A549 (cell line): Measurements from ENCODE around the gene SIDT1. TPM values are rescaled to one million over a fixed set of nuclear protein-coding genes. Genes with fewer than 3 reads are reported as not detected.

Source experiments
- ATAC-seq, 2 experiments: fragments of 200-7000 bp in 1 of 2; fragments of >200 bp in 1 of 2; cut with Nextera tagmentation in 1 of 2; cut with Tn5 transposase in 1 of 2; 3 replicates each; pipeline versions ENCODE4 v1.8.0 to v1.9.1; 2018 to 2020; ENCODE audit warnings: mild to moderate bottlenecking in 1 of 2, moderate library complexity in 1 of 2
- CTCF ChIA-PET: fragments of 300-600 bp; sonication (Branson Sonifier 250); formaldehyde crosslinking; extraction: SDS; loops from one replicate; lab custom pipeline; 2021; ENCODE audit warnings: antibody characterized with exemption, inconsistent platforms; lab: Yijun Ruan, JAX
- POLR2A ChIA-PET: fragments of 350-600 bp; formaldehyde crosslinking; extraction: SDS; loops from one replicate; lab custom pipeline; 2021; ENCODE audit warnings: antibody characterized with exemption, inconsistent platforms; lab: Yijun Ruan, JAX
- DNase-seq, 2 experiments: peaks; one replicate each; pipeline versions ENCODE4 v3.0.0 to v3.0.0-alpha.2; 2011 to 2016; ENCODE audit warnings: low read depth in 1 of 2, low spot score in 1 of 2
- FAIRE-seq: peaks from 2 replicates; lab custom pipeline; 2011; peaks lifted over from hg19 to GRCh38; lab: Jason Lieb, UNC
- H3K27ac ChIP-seq, 2 experiments: fragments of >200 bp; sonication (Bioruptor Twin); formaldehyde crosslinking; 3 replicates each; pipeline ENCODE4 v1.5.1; 2016 to 2017
- H3K4me1 ChIP-seq: fragments of >200 bp; sonication (Bioruptor Twin); formaldehyde crosslinking; 3 replicates; pipeline ENCODE4 v1.6.1; 2016
- H3K4me2 ChIP-seq: fragments of >200 bp; sonication (Bioruptor Twin); formaldehyde crosslinking; 3 replicates; pipeline ENCODE4 v1.6.1; 2016
- H3K4me3 ChIP-seq: fragments of >200 bp; sonication (Bioruptor Twin); formaldehyde crosslinking; 3 replicates; pipeline ENCODE4 v1.5.1; 2016
- H3K9me3 ChIP-seq: fragments of >200 bp; sonication (Bioruptor Twin); formaldehyde crosslinking; 3 replicates; pipeline ENCODE4 v1.6.1; 2016
- CBX8 ChIP-seq: fragments of 200-600 bp; sonication (generic); IDR thresholded peaks from 2 replicates; pipeline ENCODE4 v1.6.1; 2016
- CHD2 ChIP-seq: fragments of 150-350 bp; IDR thresholded peaks from 2 replicates; pipeline ENCODE4 v1.6.1; 2014; ENCODE audit warnings: low read length; ENCODE audit not compliant: partially characterized antibody
- FOXS1 ChIP-seq: fragments of 250-450 bp; sonication (Bioruptor Pico); IDR thresholded peaks from 2 replicates; pipeline ENCODE4 v1.5.0; 2020; ENCODE audit warnings: mild to moderate bottlenecking, moderate library complexity
- GATA3 ChIP-seq: IDR thresholded peaks from 2 replicates; pipeline ENCODE4 v1.6.1; 2012; ENCODE audit warnings: borderline replicate concordance
- HDAC2 ChIP-seq: fragments of 200-600 bp; sonication (generic); IDR thresholded peaks from 2 replicates; pipeline ENCODE4 v1.6.1; 2016
- HEYL ChIP-seq: fragments of 250-450 bp; sonication (Bioruptor Pico); IDR thresholded peaks from 2 replicates; pipeline ENCODE4 v1.8.0; 2021; ENCODE audit warnings: mild to moderate bottlenecking, moderate library complexity
- HOXB13 ChIP-seq: fragments of 250-450 bp; sonication (Bioruptor Pico); IDR thresholded peaks from 2 replicates; pipeline ENCODE4 v1.5.0; 2020; ENCODE audit warnings: low read depth, mild to moderate bottlenecking, moderate library complexity
- MAZ ChIP-seq: fragments of 150-350 bp; IDR thresholded peaks from 2 replicates; pipeline ENCODE4 v1.6.1; 2014; ENCODE audit warnings: antibody characterized with exemption, low read depth, low read length, borderline replicate concordance
- NPAS2 ChIP-seq: fragments of 250-450 bp; sonication (Bioruptor Pico); IDR thresholded peaks from 2 replicates; pipeline ENCODE4 v1.8.0; 2022; ENCODE audit warnings: mild to moderate bottlenecking, moderate library complexity, borderline replicate concordance
- NR3C1 ChIP-seq: fragments of >200 bp; sonication (Bioruptor Twin); formaldehyde crosslinking; IDR thresholded peaks from 3 replicates; pipeline ENCODE4 v1.6.1; 2017
- PHF8 ChIP-seq: fragments of 200-600 bp; sonication (generic); IDR thresholded peaks from 2 replicates; pipeline ENCODE4 v1.6.1; 2016; ENCODE audit warnings: low read depth, mild to moderate bottlenecking, antibody characterized with exemption, moderate library complexity, borderline replicate concordance
- POLR2A ChIP-seq: IDR thresholded peaks from 2 replicates; pipeline ENCODE4 v1.6.1; 2012; ENCODE audit warnings: mild to moderate bottlenecking, low read length
- RFX5 ChIP-seq: fragments of 450-650 bp; IDR thresholded peaks from 2 replicates; pipeline ENCODE4 v1.7.1; 2014; ENCODE audit warnings: antibody characterized with exemption, mild to moderate bottlenecking, moderate library complexity
- RNF2 ChIP-seq: fragments of 200-600 bp; sonication (generic); IDR thresholded peaks from 2 replicates; pipeline ENCODE4 v1.6.1; 2016; ENCODE audit warnings: low read depth, mild to moderate bottlenecking, antibody characterized with exemption, moderate library complexity, borderline replicate concordance
- SMC3 ChIP-seq: fragments of >200 bp; sonication (Bioruptor Twin); formaldehyde crosslinking; IDR thresholded peaks from 3 replicates; pipeline ENCODE4 v1.6.1; 2018; ENCODE audit warnings: inconsistent platforms
- TP53 ChIP-seq: fragments of 250-450 bp; sonication (Bioruptor Pico); IDR thresholded peaks from 2 replicates; pipeline ENCODE4 v1.5.0; 2021; ENCODE audit warnings: mild to moderate bottlenecking, moderate library complexity
- ZNF302 ChIP-seq: fragments of 250-450 bp; sonication (Bioruptor Pico); IDR thresholded peaks from 2 replicates; pipeline ENCODE4 v1.9.0; 2021; ENCODE audit warnings: inconsistent platforms, mild to moderate bottlenecking, moderate library complexity
- WGBS: methylation state at CpG from one replicate; pipeline ENCODE4 v1.1.6; 2017; ENCODE audit errors: missing lambda C conversion rate; 5-methylcytosine and 5-hydroxymethylcytosine counted together
- polyA plus RNA-seq, 4 experiments: library from polyadenylated mRNA; depleted of rRNA in 3 of 4; stranded (reverse); fragments of >200 nt; fragmentation: RNase III in 1 of 4; extraction: RNeasy Plus Mini Kit Qiagen cat#74134 plus additional on column Dnase treatment in 1 of 4; gene quantifications; 2 replicates in 3 of 4; 3 replicates in 1 of 4; pipeline ENCODE4 v1.2.3, GENCODE V29; 2011 to 2017
- TF ChIP-seq, protein P1 (sequence below): fragments of 150-350 bp; IDR thresholded peaks from 2 replicates; pipeline ENCODE4 v1.6.1; 2014; ENCODE audit warnings: low read depth, mild to moderate bottlenecking, low read length
- TF ChIP-seq, protein P2 (sequence below): IDR thresholded peaks from 2 replicates; pipeline ENCODE4 v1.6.1; 2012
- TF ChIP-seq, protein P3 (sequence below): fragments of 250-450 bp; sonication (Bioruptor Pico); IDR thresholded peaks from 2 replicates; pipeline ENCODE4 v1.5.0; 2021; ENCODE audit warnings: mild to moderate bottlenecking, moderate library complexity, borderline replicate concordance
- TF ChIP-seq, protein P4 (sequence below): fragments of 450-650 bp; IDR thresholded peaks from 2 replicates; pipeline ENCODE4 v1.6.1; 2014; ENCODE audit warnings: antibody characterized with exemption
- TF ChIP-seq, protein P5 (sequence below): IDR thresholded peaks from 2 replicates; pipeline ENCODE4 v1.6.1; 2012
- TF ChIP-seq, protein P6 (sequence below): IDR thresholded peaks from 2 replicates; pipeline ENCODE4 v1.6.1; 2012; ENCODE audit warnings: low read depth, borderline replicate concordance
- TF ChIP-seq, protein P7 (sequence below): fragments of 250-450 bp; sonication (Bioruptor Pico); IDR thresholded peaks from 2 replicates; pipeline ENCODE4 v1.5.0; 2020; ENCODE audit warnings: low read depth, mild to moderate bottlenecking, moderate library complexity

The SIDT1 gene
- polyA plus RNA-seq, 2 of the 4 experiments (the other 2 are of a cell fraction), result 0.43 to 7.5 TPM

DNA sequence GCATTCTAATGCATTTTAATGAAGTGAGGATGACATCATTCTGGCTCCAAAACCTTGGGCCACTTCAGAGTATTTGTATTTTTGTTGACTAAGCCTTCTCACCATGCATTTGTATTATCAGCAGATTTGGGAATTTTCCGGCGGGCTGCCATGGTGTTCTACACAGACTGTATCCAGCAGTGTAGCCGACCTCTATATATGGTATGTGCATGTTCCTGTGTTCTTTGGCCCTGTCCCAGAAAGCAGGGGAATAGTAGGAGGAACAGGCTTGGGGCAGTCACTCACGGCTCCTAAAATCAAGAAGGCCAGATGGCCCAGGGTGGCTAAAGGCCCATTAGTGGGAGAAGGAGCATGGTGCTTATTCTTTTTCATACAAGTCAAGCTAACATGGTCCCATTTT is 83.6 kb downstream of the SIDT1 start (continued):
- TF ChIP-seq, protein P1, sequence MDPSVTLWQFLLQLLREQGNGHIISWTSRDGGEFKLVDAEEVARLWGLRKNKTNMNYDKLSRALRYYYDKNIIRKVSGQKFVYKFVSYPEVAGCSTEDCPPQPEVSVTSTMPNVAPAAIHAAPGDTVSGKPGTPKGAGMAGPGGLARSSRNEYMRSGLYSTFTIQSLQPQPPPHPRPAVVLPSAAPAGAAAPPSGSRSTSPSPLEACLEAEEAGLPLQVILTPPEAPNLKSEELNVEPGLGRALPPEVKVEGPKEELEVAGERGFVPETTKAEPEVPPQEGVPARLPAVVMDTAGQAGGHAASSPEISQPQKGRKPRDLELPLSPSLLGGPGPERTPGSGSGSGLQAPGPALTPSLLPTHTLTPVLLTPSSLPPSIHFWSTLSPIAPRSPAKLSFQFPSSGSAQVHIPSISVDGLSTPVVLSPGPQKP, result no peak
- TF ChIP-seq SMC3 (no peak), RFX5 (no peak)
- TF ChIP-seq, protein P2, sequence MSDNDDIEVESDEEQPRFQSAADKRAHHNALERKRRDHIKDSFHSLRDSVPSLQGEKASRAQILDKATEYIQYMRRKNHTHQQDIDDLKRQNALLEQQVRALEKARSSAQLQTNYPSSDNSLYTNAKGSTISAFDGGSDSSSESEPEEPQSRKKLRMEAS, result no peak
- TF ChIP-seq, all 56 proteins: peak for 0

DNA sequence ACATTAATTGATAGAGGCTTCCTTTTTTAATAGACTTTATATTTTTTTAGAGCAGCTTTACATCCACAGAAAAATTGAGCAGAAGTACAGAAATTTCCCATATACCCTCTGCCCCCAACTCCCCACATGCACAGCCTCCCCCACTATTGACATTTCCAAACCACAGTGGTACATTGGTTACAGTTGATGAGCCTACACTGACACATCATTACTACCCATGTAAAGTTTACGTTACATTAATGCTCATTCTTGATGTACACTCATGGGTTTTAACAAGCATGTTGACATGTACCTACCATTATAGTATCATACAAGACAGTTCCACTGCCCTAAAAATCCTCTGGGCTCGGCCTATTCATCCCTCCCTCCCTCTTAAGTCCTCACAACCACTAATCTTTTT is 85.4 kb downstream of the SIDT1 start:
- WGBS, result 63% methylated on average over 2 of the region's 2 CpGs

DNA sequence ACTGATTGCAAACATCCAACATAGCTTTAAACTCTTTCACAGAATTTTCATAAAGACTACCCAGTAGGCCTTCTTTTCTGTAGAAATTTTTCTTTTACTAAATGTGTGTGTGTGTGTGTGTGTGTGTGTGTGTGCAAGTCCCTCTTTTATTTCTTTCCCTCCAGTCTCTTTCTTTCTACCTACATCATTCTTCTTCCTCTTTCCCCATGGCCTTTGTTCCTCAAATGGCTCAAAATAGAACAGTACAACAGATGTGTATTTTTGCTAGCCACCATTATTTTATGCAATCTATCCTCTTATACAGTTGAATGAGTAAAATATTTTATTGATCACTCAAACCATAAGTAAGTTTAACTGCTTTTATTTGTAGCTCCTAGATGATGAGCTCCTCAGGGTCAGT is 87.7 kb downstream of the SIDT1 start:
- no peaks in the 10 kb centered on the region for H3K9me3 ChIP-seq
- DNase-seq (no peak), FAIRE-seq (no peak)
- H3K4me2 ChIP-seq, result no peak overlapping the region
- TF ChIP-seq, protein P3, sequence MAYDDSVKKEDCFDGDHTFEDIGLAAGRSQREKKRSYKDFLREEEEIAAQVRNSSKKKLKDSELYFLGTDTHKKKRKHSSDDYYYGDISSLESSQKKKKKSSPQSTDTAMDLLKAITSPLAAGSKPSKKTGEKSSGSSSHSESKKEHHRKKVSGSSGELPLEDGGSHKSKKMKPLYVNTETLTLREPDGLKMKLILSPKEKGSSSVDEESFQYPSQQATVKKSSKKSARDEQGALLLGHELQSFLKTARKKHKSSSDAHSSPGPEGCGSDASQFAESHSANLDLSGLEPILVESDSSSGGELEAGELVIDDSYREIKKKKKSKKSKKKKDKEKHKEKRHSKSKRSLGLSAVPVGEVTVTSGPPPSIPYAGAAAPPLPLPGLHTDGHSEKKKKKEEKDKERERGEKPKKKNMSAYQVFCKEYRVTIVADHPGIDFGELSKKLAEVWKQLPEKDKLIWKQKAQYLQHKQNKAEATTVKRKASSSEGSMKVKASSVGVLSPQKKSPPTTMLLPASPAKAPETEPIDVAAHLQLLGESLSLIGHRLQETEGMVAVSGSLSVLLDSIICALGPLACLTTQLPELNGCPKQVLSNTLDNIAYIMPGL (CRISPR knock-in tag), result no peak
- TF ChIP-seq GATA3, result no peak
- TF ChIP-seq, all 56 proteins: peak for 0
- Histone ChIP-seq H3K4me1 (no peaks in the 10 kb centered on the region), H3K4me3 (no peak overlapping the region), H3K27ac (no peak overlapping the region)
- CTCF ChIA-PET, result interaction anchor here (1.0 to 1.4 kb wide), 2 partner anchors 13 to 14 kb away, joined by 3 read pairs; no protein-coding TSS in a partner anchor
- ATAC-seq, result no peak
- POLR2A ChIA-PET, result no interaction called here

More for the DNA sequence above, 85.4 kb downstream of the SIDT1 start:
- Histone ChIP-seq H3K9me3 (no peaks in the 10 kb centered on the region), H3K27ac (no peak overlapping the region), H3K4me1 (no peaks in the 10 kb centered on the region), H3K4me2 (no peak overlapping the region), H3K4me3 (no peak overlapping the region)
- TF ChIP-seq, protein P4, sequence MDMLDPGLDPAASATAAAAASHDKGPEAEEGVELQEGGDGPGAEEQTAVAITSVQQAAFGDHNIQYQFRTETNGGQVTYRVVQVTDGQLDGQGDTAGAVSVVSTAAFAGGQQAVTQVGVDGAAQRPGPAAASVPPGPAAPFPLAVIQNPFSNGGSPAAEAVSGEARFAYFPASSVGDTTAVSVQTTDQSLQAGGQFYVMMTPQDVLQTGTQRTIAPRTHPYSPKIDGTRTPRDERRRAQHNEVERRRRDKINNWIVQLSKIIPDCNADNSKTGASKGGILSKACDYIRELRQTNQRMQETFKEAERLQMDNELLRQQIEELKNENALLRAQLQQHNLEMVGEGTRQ, result no peak
- TF ChIP-seq FOXS1 (CRISPR knock-in tag) (no peak), RNF2 (no peak), CBX8 (no peak), CHD2 (no peak), NPAS2 (no peak), PHF8 (no peak), HOXB13 (CRISPR knock-in tag) (no peak), POLR2A (no peak), HDAC2 (no peak), GATA3 (no peak), MAZ (no peak), NR3C1 (no peak), TP53 (CRISPR knock-in tag) (no peak), HEYL (CRISPR knock-in tag) (no peak), ZNF302 (CRISPR knock-in tag) (no peak)
- TF ChIP-seq, protein P5, sequence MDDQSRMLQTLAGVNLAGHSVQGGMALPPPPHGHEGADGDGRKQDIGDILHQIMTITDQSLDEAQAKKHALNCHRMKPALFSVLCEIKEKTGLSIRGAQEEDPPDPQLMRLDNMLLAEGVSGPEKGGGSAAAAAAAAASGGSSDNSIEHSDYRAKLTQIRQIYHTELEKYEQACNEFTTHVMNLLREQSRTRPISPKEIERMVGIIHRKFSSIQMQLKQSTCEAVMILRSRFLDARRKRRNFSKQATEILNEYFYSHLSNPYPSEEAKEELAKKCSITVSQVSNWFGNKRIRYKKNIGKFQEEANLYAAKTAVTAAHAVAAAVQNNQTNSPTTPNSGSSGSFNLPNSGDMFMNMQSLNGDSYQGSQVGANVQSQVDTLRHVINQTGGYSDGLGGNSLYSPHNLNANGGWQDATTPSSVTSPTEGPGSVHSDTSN, result no peak
- TF ChIP-seq, protein P6, sequence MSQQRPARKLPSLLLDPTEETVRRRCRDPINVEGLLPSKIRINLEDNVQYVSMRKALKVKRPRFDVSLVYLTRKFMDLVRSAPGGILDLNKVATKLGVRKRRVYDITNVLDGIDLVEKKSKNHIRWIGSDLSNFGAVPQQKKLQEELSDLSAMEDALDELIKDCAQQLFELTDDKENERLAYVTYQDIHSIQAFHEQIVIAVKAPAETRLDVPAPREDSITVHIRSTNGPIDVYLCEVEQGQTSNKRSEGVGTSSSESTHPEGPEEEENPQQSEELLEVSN, result no peak
- TF ChIP-seq, protein P7, sequence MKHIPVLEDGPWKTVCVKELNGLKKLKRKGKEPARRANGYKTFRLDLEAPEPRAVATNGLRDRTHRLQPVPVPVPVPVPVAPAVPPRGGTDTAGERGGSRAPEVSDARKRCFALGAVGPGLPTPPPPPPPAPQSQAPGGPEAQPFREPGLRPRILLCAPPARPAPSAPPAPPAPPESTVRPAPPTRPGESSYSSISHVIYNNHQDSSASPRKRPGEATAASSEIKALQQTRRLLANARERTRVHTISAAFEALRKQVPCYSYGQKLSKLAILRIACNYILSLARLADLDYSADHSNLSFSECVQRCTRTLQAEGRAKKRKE (CRISPR knock-in tag), result no peak
- DNase-seq, result no peak
- POLR2A ChIA-PET, result no interaction called here
- no peak for FAIRE-seq
- CTCF ChIA-PET, result interaction anchor here (1.3 to 3.1 kb wide), 5 partner anchors 10 to 975 kb away, joined by 3 to 13 read pairs (median 5); no protein-coding TSS in a partner anchor
- ATAC-seq, result no peak
